Stimulated activated CD4-positive, alpha-beta T cell treated with anti-CD3 and anti-CD28 coated beads, Interleukin-12 subunit alpha, Interleukin-12 subunit beta, amount 100 ng/mL, for 24 hours (primary cell): Measurements from ENCODE around the gene IL11.

Experiments used
- DNase-seq, 2 experiments: peaks; one replicate each; pipeline ENCODE4 v3.0.0-alpha.2; 2020; ENCODE audit warnings: low read depth in 2 of 2

Gene IL11

GRCh38 chr19:55391191-55391670 is 21.0 kb upstream of the IL11 start:
- no peak for DNase-seq

DNA sequence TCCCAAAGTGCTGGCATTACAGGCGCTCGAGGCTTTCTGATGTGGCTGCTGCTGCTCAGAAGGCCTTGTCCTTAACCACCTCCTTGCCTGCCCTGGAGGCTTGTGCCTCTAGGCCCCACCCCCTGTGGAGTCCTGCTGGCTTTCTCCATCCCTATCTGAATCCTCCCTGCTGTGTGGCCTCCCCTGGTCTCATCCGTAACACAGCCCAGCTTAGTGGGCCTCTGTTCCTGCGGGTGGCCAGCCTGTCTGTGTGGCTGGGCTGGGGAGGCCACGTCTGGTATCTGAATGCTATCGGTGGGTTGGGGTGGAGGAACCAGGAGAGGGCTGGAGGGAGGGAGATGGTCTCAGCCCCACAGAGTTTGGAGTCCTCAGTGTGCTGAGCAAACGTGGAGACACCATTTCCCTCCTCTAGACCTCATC is 20.2 kb upstream of the IL11 start:
- no peak for DNase-seq

- DNase-seq, result no peak
These were observed 19.4 kb upstream of the IL11 start for GRCh38 chr19:55389386-55390317.

GRCh38 chr19:55387736-55388497 is 17.7 kb upstream of the IL11 start:
- DNase-seq, result no peak

DNA sequence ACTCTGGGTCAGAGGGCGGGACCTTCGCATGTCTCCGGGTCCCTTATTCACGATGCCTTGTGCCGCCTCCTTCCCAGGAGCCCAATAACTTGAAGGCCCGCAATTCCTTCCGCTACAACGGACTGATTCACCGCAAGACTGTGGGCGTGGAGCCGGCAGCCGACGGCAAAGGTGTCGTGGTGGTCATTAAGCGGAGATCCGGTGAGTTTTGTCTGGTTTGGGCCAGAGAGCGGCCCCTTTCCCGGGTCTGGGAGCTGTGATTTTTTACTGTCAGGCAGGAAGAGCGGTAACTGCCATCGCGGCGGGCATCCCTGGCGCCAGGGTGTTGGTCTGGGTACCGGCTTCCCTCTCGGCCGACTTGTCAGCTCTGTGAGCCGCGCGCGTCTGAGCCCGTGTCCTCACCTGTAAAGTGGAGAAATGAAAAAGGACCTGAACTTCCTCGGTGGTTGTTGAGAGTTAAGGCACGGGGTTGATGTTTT is 16.3 kb upstream of the IL11 start:
- DNase-seq, result no peak

DNA sequence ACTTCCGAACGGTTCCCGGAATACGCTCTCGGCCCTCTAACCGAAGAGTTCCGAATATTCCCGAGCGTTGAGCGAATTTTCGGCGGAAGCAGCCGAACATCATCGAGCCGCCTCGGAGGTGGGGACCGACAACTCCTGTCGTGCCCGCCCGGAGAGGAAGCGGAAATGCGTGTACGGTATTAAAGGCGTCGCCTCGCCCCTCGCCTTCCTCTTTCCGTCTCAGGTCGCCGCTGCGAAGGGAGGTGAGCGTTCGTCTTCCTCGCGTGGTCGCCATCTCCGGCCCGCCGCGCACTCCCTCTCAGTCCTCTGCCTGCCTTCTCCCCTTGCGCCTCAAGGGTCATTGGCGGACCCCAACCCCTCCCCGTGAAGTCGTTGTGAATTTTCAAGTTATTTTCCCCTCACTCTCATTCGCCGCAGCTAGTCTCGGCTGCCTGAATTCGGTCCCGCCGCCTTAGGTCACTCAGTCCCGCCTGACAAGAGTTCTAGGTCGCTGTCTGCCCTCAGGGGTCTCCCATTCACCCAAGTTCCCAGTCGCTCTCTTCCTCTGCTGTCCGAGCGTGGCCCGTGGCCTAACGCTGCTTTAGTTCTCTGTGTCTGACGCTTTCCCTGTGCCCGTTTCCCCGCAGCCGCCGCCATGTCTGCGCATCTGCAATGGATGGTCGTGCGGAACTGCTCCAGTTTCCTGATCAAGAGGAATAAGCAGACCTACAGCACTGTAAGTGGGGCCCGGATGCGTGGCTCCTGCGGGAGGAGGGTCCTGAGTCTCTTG is 15.6 kb upstream of the IL11 start, which contains the start of gene RPL28:
Gene RPL28 (plus strand): TSS at position 209 of the 769 bp plus-strand sequence. CDS start 426 bp downstream, at position 635.
- peak; percentile 97 to 98 for DNase-seq

DNA sequence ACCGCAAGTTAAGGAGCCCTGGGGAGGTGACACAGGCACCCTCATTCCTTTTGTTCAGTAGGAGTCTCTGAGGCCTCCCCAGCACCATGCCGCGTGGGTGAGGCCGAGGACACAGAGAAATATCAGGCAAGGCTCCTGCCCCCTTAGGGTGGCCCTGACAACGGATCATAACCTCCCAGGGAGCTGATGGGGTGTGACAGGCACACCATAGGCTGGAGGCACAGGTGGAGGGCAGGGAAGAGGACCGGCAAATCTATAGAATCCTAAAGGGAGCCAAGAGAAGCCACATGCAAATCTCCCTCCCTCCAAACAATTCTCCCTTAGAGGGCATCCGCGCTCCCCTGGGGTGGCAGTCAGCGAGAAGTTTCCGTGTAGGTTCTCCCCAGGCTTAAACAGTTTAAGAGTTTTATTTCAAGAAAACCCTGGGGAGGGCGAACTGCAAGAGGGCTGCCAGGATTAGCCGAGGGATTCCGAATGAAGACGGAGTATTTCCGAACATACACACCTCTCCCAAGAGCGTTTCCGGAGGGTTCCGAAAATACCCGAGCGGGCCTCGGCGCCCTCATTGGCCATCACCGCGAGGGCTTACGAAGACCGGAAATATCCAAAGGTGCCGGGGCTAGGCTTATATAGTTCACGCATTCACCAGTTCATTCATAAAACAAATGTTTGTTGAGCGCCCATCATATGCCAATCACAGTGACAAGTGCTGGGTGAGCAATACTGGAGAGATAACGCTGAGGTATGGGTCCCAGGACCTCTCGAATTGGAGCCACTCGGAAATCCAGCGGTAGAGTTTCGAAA is 14.9 kb upstream of the IL11 start:
- DNase-seq, result peak; percentile 87 to 96

GRCh38 chr19:55384131-55384919 is 14.1 kb upstream of the IL11 start, which contains the start of gene TMEM238:
TSS of gene TMEM238 (minus strand) at chr19:55384292. CDS start at chr19:55384259, 33 bp downstream.
- DNase-seq, result peak in 1 of 2 experiments; percentile 43

DNA sequence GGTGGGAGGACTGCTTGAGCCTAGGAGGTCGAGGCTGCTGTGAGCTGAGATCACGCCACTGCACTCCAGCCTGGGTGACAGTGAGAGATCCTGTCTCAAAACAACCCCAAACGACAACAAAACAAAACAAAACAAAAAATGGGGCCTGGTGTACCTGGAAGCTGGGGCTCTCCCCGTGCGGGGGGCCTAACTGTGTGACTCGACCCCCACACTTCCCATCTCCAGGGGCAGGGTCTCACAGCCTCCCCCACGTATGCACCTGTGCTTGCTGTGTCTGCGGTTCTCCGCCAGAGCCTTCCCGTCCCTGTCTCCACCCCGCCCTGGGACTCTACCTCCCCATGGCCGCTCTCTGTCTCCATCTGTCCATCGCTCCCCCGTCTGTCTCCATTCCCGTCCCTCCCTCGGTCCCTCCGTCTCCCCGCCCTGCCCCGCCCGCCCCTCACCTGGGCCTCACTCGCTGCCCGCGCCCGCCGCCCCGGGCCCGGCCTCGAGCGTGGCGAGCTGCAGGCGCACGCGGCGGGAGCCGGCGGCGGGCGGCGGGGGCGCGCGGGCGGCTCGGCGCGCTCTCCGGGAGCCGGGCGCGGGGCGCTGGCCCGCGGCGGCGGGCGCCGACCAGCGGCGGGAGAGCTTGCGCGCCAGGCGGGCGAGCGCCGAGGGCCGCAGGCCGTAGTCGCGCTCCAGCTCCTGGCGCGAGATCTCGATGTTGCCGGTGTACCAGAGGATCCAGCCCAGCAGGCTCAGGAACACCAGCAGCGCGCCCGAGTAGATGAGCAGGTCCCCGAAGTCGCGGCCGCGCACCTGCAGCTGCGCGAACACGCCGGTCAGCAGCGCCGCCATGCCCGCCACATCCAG is 13.2 kb upstream of the IL11 start:
- peak in 1 of 2 experiments; percentile 46 for DNase-seq

GRCh38 chr19:55382522-55383054 is 12.3 kb upstream of the IL11 start:
- no peak for DNase-seq

DNA sequence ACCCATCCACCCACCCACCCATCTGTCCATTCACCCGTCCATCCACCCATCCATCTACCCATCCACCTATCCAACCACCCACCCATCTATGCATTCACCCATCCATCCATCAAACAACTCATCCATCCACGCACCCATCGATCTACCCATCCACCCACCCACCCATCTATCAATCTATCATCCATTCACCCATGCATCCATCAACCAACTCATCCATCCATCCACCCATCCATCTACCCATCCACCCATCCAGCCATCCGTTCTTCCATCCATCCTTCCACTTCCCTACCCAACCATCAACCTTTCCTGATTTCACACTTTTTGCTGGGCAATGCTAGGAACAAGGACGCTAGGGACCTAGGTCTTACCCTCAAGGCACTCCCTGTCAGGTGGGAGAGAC is 11.8 kb upstream of the IL11 start:
- no peak for DNase-seq

DNA sequence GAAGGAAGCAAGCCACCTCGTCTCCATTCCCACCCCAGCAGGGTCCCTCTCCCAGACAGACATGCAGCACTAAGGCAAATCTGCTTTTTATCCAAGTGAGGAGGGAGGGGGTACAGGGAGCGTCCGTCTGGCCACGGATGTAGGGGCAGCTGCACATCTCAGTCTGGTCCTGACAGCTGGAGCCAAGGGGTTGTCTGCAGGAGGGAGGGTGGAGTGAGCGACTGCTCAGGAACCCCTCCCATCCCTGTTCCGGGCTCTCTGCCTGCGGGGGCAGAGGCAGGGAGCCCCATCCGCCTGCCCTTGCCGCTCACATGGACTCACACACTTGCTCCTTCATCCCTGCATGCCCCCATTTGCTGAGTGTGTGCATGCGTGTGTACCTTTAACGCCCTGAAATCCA is 8.9 kb upstream of the IL11 start:
- no peak for DNase-seq

DNA sequence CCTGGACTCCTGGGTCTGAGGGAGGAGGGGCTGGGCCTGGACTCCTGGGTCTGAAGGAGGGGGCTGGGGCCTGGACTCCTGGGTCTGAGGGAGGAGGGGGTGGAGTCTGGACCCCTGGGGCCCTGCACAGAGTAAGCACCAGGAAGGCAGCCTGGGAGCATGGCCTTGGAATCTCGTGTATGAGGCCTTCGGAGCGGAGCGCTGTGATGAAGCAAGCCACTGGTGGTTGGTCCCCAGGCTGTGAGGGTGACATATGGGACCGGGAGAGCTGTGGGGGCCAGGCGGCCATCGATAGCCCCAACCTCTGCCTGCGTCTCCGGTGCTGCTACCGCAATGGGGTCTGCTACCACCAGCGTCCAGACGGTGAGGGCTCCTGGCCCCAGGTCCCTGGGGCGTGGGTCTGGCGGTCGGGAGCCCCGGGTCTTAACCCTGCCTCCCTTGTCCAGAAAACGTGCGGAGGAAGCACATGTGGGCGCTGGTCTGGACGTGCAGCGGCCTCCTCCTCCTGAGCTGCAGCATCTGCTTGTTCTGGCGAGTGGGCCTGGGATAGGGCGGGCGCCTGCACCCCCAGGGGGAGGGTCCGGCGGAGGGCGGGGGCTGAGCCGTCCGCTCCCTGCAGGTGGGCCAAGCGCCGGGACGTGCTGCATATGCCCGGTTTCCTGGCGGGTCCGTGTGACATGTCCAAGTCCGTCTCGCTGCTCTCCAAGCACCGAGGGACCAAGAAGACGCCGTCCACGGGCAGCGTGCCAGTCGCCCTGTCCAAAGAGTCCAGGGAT is 7.3 kb upstream of the IL11 start:
- DNase-seq, result no peak

DNA sequence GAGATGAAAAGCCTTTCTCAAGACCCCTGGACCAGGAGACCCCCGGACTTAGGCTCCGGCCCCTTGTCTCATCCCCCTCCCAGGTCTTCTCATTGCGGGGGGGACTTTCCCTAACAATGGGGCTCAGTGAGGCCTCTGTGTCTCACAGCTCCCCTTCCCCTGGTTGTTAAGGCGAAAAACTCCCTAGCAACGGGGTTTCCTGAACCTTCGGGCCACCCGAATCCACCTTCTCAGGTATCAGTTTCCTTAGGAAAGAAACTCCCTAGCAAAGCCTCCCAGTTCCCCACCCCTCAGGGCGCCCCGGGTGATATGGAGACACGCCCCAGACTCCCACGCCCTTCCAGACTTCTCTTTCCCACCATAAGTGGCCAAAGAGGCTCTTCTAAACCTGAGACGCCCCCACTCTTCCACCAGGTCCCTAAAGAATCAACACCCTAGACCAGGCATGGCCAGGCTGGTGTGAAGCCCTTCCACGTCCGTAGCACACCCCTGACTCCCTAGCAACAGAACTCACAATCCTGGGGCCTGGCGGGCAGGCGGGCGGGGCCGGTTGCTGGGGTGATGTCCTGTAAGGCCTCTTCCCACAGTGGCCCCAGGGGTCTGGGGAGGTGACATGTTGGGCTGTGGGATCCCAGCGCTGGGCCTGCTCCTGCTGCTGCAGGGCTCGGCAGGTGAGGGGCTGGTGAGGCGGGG is 6.1 kb upstream of the IL11 start, which contains the start of gene TMEM190:
Gene TMEM190 (plus strand): TSS at position 586 of the 693 bp plus-strand sequence. CDS start 28 bp downstream, at position 614.
- no peak for DNase-seq

DNA sequence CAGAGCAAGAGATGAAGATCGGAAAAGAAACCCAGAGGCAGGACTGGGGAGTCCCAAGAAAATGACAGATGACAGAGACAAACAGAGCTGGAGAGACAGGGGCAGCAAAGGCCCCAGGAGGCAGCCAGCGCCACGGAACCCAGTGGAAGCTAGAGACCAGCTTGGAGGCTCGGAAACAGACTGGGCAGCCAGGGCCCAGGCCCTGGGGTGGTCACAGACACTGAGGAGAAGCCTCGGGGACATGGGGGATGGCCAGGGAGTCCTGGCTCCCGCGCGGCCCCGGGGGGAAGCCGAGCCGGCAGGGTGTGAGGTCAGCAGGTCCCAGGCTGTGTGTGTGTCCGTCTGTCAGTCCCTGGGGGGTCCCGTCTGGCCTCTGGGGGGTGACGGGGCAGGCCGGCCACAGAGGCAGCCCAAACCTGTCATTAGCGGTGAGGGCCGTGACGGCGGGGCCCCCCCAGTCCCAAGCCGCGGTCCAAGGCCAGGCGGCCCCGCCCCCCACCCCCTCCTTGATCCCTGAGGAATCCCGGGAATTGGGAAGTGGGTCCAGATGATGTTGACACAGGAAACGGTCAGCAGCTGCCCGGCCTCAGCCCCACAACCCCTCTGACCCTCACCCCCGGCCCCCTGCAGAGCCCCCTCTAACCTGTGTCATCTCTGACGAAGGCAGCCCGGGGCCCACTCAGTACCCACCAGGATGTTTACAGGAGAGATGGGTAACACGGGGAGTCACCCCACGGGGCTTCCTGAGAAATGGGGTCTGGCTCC is 3.9 kb upstream of the IL11 start:
- DNase-seq, result no peak

DNA sequence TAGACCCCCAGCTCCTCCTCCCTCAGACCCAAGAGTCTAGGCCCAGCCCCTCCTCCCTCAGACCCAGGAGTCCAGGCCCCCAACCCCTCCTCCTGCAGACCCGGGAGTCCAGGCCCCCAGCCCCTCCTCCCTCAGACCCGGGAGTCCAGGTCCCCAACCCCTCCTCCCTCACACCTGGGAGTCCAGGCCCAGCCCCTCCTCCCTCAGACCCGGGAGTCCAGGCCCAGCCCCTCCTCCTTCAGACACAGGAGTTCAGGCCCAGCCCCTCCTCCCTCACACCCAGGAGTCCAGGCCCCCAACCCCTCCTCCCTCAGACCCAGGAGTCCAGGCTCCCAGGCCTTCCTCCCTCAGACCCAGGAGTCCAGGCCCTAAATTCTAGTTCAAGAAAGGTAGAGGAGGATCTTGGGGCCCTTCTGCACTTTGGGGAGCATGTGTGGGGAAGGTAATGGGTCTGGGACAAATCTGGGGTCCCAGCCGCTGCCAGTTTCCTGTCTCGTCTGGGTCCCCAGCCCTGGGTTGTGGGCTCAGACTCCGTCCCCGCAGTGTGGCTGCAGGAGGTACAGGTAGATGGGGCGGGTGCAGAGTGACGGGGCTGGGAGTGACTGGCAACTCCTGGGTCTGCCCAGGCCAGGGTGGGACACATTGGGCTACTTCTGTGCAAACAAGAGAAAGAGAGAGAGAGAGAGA is 3.2 kb upstream of the IL11 start:
- no peak for DNase-seq
